ENCODE results near the gene FRA10AC1.

- TF ChIP-seq CEBPB (IDR thresholded peaks at IDR 0.05; ENCODE audit: borderline replicate concordance in 1 of 2, low read depth in 2 of 2, low read length in 2 of 2) (no peak), MTA3 (IDR thresholded peaks at IDR 0.05; ENCODE audit: borderline replicate concordance, low read length) (0 out of 2 replicates have a peak, but pooled peaks have one; percentile 25)
- TF ChIP-seq, protein P1, sequence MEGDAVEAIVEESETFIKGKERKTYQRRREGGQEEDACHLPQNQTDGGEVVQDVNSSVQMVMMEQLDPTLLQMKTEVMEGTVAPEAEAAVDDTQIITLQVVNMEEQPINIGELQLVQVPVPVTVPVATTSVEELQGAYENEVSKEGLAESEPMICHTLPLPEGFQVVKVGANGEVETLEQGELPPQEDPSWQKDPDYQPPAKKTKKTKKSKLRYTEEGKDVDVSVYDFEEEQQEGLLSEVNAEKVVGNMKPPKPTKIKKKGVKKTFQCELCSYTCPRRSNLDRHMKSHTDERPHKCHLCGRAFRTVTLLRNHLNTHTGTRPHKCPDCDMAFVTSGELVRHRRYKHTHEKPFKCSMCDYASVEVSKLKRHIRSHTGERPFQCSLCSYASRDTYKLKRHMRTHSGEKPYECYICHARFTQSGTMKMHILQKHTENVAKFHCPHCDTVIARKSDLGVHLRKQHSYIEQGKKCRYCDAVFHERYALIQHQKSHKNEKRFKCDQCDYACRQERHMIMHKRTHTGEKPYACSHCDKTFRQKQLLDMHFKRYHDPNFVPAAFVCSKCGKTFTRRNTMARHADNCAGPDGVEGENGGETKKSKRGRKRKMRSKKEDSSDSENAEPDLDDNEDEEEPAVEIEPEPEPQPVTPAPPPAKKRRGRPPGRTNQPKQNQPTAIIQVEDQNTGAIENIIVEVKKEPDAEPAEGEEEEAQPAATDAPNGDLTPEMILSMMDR (IDR thresholded peaks at IDR 0.05 in 2 of 3, conservative IDR thresholded peaks at IDR 0.05 in 1 of 3; ENCODE audit: control insufficient read depth in 2 of 3, extremely low read depth in 1 of 3, insufficient read depth in 1 of 3, low read depth in 3 of 3, low read length in 3 of 3), result no peak
Measured at GRCh38 chr10:93701866-93702209, 554 bp downstream of the FRA10AC1 start.
